HepG2 (cell line): ENCODE results near the gene S100A4. TPM values are rescaled to one million over a fixed set of nuclear protein-coding genes. Genes with fewer than 3 reads are reported as not detected.
A peak's percentile ranks its signal among the peaks of the same experiment; 100 is the strongest.

Experiments
- ATAC-seq: fragments of 200-7000 bp; cut with Tn5 transposase; 3 replicates; pipeline ENCODE4 v1.9.1; 2020; ENCODE audit warnings: mild to moderate bottlenecking, moderate library complexity
- BruUV-seq: library from RNA; stranded (reverse); fragments of 400-500 nt; replicated peaks from 2 replicates; lab custom pipeline; 2021; lab: Mats Ljungman, UMichigan
- CTCF ChIA-PET: fragments of 300-600 bp; formaldehyde crosslinking; extraction: SDS; loops from one replicate; lab custom pipeline; 2021; ENCODE audit warnings: low total read pairs, inconsistent platforms, low intra/inter-chr PET ratio; lab: Yijun Ruan, JAX
- POLR2A ChIA-PET: fragments of 350-600 bp; sonication (Branson Sonifier 250); formaldehyde crosslinking; loops from one replicate; lab custom pipeline; 2020; ENCODE audit warnings: antibody characterized with exemption, inconsistent platforms; lab: Yijun Ruan, JAX
- DNase-seq: peaks from one replicate; pipeline ENCODE4 v3.0.0-alpha.2; 2015; ENCODE audit warnings: low spot score
- FAIRE-seq: peaks from 3 replicates; lab custom pipeline; 2011; peaks lifted over from hg19 to GRCh38; lab: Jason Lieb, UNC
- H2AFZ ChIP-seq: one replicate; pipeline ENCODE4 v1.6.1; 2011; ENCODE audit warnings: low read length, inconsistent platforms
- H3K27ac ChIP-seq: fragments of 300-600 bp; 3 replicates; pipeline ENCODE4 v1.8.0; 2011; ENCODE audit warnings: mixed run types, mild to moderate bottlenecking, mixed read lengths, low read length, inconsistent platforms; ENCODE audit not compliant: insufficient read depth; ENCODE audit errors: extremely low read length
- H3K27me3 ChIP-seq, 2 experiments: fragments of 200-600 bp in 1 of 2; 2 replicates in 1 of 2; 3 replicates in 1 of 2; pipeline versions ENCODE4 v1.6.0 to v1.8.0; 2011; ENCODE audit warnings: low read length in 2 of 2, mild to moderate bottlenecking in 2 of 2, moderate library complexity in 2 of 2, inconsistent platforms in 1 of 2; ENCODE audit not compliant: insufficient read depth in 2 of 2, control insufficient read depth in 1 of 2
- H3K36me3 ChIP-seq, 2 experiments: fragments of 200-600 bp in 1 of 2; replicated peaks in 1 of 2; 2 replicates in 1 of 2; 3 replicates in 1 of 2; pipeline versions ENCODE4 v1.5.1 to v1.8.0; 2011; ENCODE audit warnings: low read length in 2 of 2, inconsistent platforms in 1 of 2; ENCODE audit not compliant: insufficient read depth in 2 of 2, control insufficient read depth in 1 of 2
- H3K4me1 ChIP-seq: 2 replicates; pipeline ENCODE4 v1.5.1; 2012; ENCODE audit warnings: low read length, inconsistent platforms; ENCODE audit not compliant: insufficient read depth
- H3K4me2 ChIP-seq: 2 replicates; pipeline ENCODE4 v1.6.0; 2011; ENCODE audit warnings: low read depth, low read length, inconsistent platforms
- H3K4me3 ChIP-seq, 3 experiments: fragments of 200-600 bp in 1 of 3; sonication (generic), shearing (Covaris generic) in 1 of 3; replicated peaks in 1 of 3; 2 replicates each; pipeline ENCODE4 v1.5.1; 2011 to 2016; ENCODE audit warnings: low read length in 3 of 3, inconsistent platforms in 2 of 3, low read depth in 2 of 3, mild to moderate bottlenecking in 2 of 3, control low read depth in 1 of 3, mixed read lengths in 1 of 3; ENCODE audit not compliant: insufficient read depth in 1 of 3
- H3K79me2 ChIP-seq: one replicate; pipeline ENCODE4 v1.6.1; 2011; ENCODE audit warnings: low read length, inconsistent platforms; ENCODE audit not compliant: insufficient read depth
- H3K9ac ChIP-seq: 2 replicates; pipeline ENCODE4 v1.6.0; 2011; ENCODE audit warnings: mild to moderate bottlenecking, low read depth, low read length, inconsistent platforms; ENCODE audit not compliant: insufficient read depth
- H3K9me3 ChIP-seq: 2 replicates; pipeline ENCODE4 v1.5.1; 2012; ENCODE audit warnings: mild to moderate bottlenecking, low read length
- H4K20me1 ChIP-seq: 2 replicates; pipeline ENCODE4 v1.6.0; 2011; ENCODE audit warnings: inconsistent platforms, mild to moderate bottlenecking, low read length, moderate library complexity; ENCODE audit not compliant: insufficient read depth
- CREB1 ChIP-seq, 2 experiments: fragments of 450-650 bp in 1 of 2; IDR thresholded peaks; 2 replicates each; pipeline ENCODE4 v1.6.1; 2016 to 2017; ENCODE audit warnings: control low read depth in 1 of 2, mild to moderate bottlenecking in 1 of 2, missing compliant biosample characterization in 1 of 2, missing genetic modification characterization in 1 of 2
- DDIT3 ChIP-seq: sonication (generic); formaldehyde crosslinking; IDR thresholded peaks from 2 replicates; pipeline ENCODE4 v1.4.0; 2020; ENCODE audit warnings: mild to moderate bottlenecking, missing genetic modification reagents
- DR1 ChIP-seq: sonication (generic); formaldehyde crosslinking; IDR thresholded peaks from 2 replicates; pipeline ENCODE4 v1.8.0; 2021; ENCODE audit warnings: mild to moderate bottlenecking, missing genetic modification reagents, inconsistent platforms
- SNAPC2 ChIP-seq: sonication (generic); formaldehyde crosslinking; IDR thresholded peaks from 2 replicates; pipeline ENCODE4 v1.8.1; 2022; ENCODE audit warnings: mild to moderate bottlenecking, missing genetic modification reagents
- SP4 ChIP-seq: sonication (generic); formaldehyde crosslinking; IDR thresholded peaks from 2 replicates; pipeline ENCODE4 v1.8.1; 2023; ENCODE audit warnings: mild to moderate bottlenecking, missing genetic modification reagents
- SPEN ChIP-seq: sonication (generic); formaldehyde crosslinking; IDR thresholded peaks from 2 replicates; pipeline ENCODE4 v1.5.1; 2020; ENCODE audit warnings: low read depth, mild to moderate bottlenecking, missing genetic modification reagents
- SRSF9 ChIP-seq: fragments of 200-400 bp; formaldehyde crosslinking; IDR thresholded peaks from 2 replicates; pipeline ENCODE4 v1.6.1; 2018; ENCODE audit warnings: borderline replicate concordance, mild to moderate bottlenecking, low read depth, low read length; ENCODE audit not compliant: insufficient read depth, poor library complexity, severe bottlenecking
- ZNF484 ChIP-seq: sonication (generic); formaldehyde crosslinking; IDR thresholded peaks from 2 replicates; pipeline ENCODE4 v1.5.1; 2020; ENCODE audit warnings: mild to moderate bottlenecking, low read depth, missing genetic modification reagents, borderline replicate concordance
- ZNF550 ChIP-seq: sonication (generic); formaldehyde crosslinking; IDR thresholded peaks from 2 replicates; pipeline ENCODE4 v1.4.0; 2020; ENCODE audit warnings: mild to moderate bottlenecking, missing genetic modification reagents, borderline replicate concordance
- ZNF660 ChIP-seq: sonication (generic); formaldehyde crosslinking; IDR thresholded peaks from 2 replicates; pipeline ENCODE4 v1.5.1; 2020; ENCODE audit warnings: mild to moderate bottlenecking, low read depth, missing genetic modification reagents, borderline replicate concordance
- ZNF878 ChIP-seq: sonication (generic); formaldehyde crosslinking; IDR thresholded peaks from 2 replicates; pipeline ENCODE4 v1.8.1; 2023; ENCODE audit warnings: mild to moderate bottlenecking, missing genetic modification reagents, moderate library complexity
- WGBS: methylation state at CpG from one replicate; pipeline ENCODE4 v1.1.6; 2017; ENCODE audit warnings: low lambda C conversion rate; 5-methylcytosine and 5-hydroxymethylcytosine counted together
- in situ Hi-C: cut with HindIII; loops from 2 replicates; pipeline ENCODE4 v1.10.0; 2017; ENCODE audit warnings: low pct_unique_long_range_greater_than_20kb; ENCODE audit not compliant: extremely low pct_ligation_motif_present
- intact Hi-C: fragments of 100-400 bp; cut with micrococcal nuclease; formaldehyde crosslinking; loops from one replicate; pipeline ENCODE4 v1.10.0; 2022; ENCODE audit not compliant: unreplicated experiment
- polyA plus RNA-seq, 8 experiments: library from polyadenylated mRNA; depleted of rRNA in 3 of 8; stranded (reverse) in 7 of 8; unstranded in 1 of 8; fragments of >200 nt; fragmentation: Illumina TruSeq in 4 of 8; extraction: Trizol in 4 of 8; gene quantifications; 2 replicates each; pipeline versions ENCODE4 v1.2.1 to v1.2.3, GENCODE V29; 2011 to 2016; ENCODE audit warnings: low read depth in 4 of 8, missing spikeins in 1 of 8, mixed read lengths in 1 of 8; ENCODE audit not compliant: insufficient read depth in 1 of 8
- total RNA-seq, 5 experiments: library from RNA; depleted of rRNA; stranded (reverse); fragments of >200 nt; fragmentation: Illumina TruSeq; extraction: Trizol; gene quantifications; 2 replicates each; pipeline ENCODE4 v1.2.3, GENCODE V29; 2016; ENCODE audit warnings: low read depth in 1 of 5
- TF ChIP-seq, protein P1 (sequence below): sonication (generic); formaldehyde crosslinking; IDR thresholded peaks from 2 replicates; pipeline ENCODE4 v1.4.0; 2020; ENCODE audit warnings: missing genetic modification reagents
- TF ChIP-seq, protein P2 (sequence below): sonication (generic); formaldehyde crosslinking; IDR thresholded peaks from 2 replicates; pipeline ENCODE4 v1.9.0; 2021; ENCODE audit warnings: missing genetic modification reagents, mild to moderate bottlenecking, borderline replicate concordance

The S100A4 gene
- total and polyA plus RNA-seq, 2 of the 13 experiments (the other 11 are each of a cell fraction or from before 2014, with no cell fraction given) = 12.9 to 20.2 TPM

DNA sequence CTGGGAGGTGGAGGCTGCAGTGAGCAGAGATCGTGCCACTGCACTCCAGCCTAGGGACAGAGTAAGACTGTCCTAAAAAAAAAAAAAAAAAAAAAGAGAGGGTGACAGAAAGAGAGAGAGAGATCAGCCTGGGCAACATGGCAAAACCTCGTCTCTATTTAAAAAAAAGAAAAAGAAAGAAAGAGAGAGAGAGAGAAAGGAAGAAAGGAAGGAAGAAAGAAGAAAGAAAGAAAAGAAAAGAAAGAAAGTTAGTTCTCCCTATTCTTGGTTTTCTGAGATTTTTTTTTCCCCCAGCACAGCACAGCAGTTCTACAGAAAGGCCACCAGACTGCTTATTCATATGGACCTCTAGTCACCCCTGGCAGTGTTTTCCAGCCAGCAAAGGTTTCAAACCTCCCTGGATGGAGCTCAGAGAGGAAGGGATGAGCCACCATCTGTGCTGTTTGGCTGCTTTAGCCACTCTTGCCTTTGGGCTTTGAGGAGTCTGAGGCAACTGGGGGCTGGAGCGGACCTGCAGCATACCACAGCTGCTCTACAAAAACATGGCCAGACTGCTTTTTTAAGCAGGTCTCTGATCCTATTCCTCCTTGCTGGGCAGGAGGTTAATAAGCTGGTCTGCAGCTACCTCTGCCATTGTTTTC lies 20.4 kb downstream of the S100A4 start:
- Histone ChIP-seq H3K4me3 (no peak overlapping the region), H2AFZ (peak overlapping the region; percentile 1), H3K9ac (no peak overlapping the region), H3K79me2 (no peaks in the 10 kb centered on the region), H3K27ac (no peak overlapping the region), H3K36me3 (no peaks in the 10 kb centered on the region), H4K20me1 (no peaks in the 10 kb centered on the region), H3K4me1 (peaks cover 21% of the 10 kb centered on the region), H3K9me3 (no peaks in the 10 kb centered on the region), H3K27me3 (no peaks in the 10 kb centered on the region), H3K4me2 (no peak overlapping the region)
- in situ Hi-C loops (no loop called here), intact Hi-C loops (no loop called here)
- TF ChIP-seq SPEN (no peak), SRSF9 (no peak), CREB1 (IDR thresholded peaks at IDR 0.05) (no peak), CREB1 (CRISPR knock-in tag; IDR thresholded peaks at IDR 0.05) (no peak), DDIT3 (no peak), ZNF878 (CRISPR knock-in tag) (no peak), ZNF484 (CRISPR knock-in tag) (no peak), DR1 (CRISPR knock-in tag) (no peak), SP4 (CRISPR knock-in tag) (no peak), SNAPC2 (no peak), ZNF550 (CRISPR knock-in tag) (no peak), ZNF660 (no peak)
- TF ChIP-seq, protein P1, sequence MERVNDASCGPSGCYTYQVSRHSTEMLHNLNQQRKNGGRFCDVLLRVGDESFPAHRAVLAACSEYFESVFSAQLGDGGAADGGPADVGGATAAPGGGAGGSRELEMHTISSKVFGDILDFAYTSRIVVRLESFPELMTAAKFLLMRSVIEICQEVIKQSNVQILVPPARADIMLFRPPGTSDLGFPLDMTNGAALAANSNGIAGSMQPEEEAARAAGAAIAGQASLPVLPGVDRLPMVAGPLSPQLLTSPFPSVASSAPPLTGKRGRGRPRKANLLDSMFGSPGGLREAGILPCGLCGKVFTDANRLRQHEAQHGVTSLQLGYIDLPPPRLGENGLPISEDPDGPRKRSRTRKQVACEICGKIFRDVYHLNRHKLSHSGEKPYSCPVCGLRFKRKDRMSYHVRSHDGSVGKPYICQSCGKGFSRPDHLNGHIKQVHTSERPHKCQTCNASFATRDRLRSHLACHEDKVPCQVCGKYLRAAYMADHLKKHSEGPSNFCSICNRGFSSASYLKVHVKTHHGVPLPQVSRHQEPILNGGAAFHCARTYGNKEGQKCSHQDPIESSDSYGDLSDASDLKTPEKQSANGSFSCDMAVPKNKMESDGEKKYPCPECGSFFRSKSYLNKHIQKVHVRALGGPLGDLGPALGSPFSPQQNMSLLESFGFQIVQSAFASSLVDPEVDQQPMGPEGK (CRISPR knock-in tag) = no peak
- TF ChIP-seq, protein P2, sequence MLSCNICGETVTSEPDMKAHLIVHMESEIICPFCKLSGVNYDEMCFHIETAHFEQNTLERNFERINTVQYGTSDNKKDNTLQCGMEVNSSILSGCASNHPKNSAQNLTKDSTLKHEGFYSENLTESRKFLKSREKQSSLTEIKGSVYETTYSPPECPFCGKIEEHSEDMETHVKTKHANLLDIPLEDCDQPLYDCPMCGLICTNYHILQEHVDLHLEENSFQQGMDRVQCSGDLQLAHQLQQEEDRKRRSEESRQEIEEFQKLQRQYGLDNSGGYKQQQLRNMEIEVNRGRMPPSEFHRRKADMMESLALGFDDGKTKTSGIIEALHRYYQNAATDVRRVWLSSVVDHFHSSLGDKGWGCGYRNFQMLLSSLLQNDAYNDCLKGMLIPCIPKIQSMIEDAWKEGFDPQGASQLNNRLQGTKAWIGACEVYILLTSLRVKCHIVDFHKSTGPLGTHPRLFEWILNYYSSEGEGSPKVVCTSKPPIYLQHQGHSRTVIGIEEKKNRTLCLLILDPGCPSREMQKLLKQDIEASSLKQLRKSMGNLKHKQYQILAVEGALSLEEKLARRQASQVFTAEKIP (CRISPR knock-in tag) = no peak
- no peak; the same call in 2 of the 3 replicates for ATAC-seq
- BruUV-seq = no TSS peak
- no peak for DNase-seq
- ChIA-PET CTCF (no interaction called here), POLR2A (interaction anchor here (0.8 to 2.0 kb wide), 2 partner anchors 11 to 203 kb away, joined by 3 to 6 read pairs; partner anchors contain the start of genes INTS3 and S100A6)
- FAIRE-seq = no peak
- WGBS = 37% methylated on average over 2 of the region's 3 CpGs
